Type B pancreatic cell (in vitro differentiated cells): ENCODE measurements around the gene STXBP5L. TPM values are rescaled to one million over a fixed set of nuclear protein-coding genes. Genes with fewer than 3 reads are reported as not detected.
"Not testable (repeated sequence)": the region's sequence is repeated elsewhere in the genome, so short reads cannot be mapped to it uniquely, and the experiment has no call there.

Experiments
- DNase-seq: peaks from one replicate; pipeline ENCODE4 v3.0.0; 2021; ENCODE audit warnings: mixed read lengths; ENCODE audit not compliant: unreplicated experiment; ENCODE audit errors: extremely low spot score
- H3K27ac Mint-ChIP-seq: 2 replicates; pipeline ENCODE4 v1.8.0; 2021; ENCODE audit warnings: mild to moderate bottlenecking, mixed read lengths
- H3K27me3 Mint-ChIP-seq: 2 replicates; pipeline ENCODE4 v1.8.0; 2021; ENCODE audit warnings: mixed read lengths
- H3K36me3 Mint-ChIP-seq: 2 replicates; pipeline ENCODE4 v1.8.0; 2021; ENCODE audit warnings: mixed read lengths
- H3K4me1 Mint-ChIP-seq: one replicate; pipeline ENCODE4 v1.8.0; 2021; ENCODE audit warnings: mixed read lengths; ENCODE audit not compliant: unreplicated experiment
- H3K4me3 Mint-ChIP-seq: 2 replicates; pipeline ENCODE4 v1.8.0; 2021; ENCODE audit warnings: mild to moderate bottlenecking, mixed read lengths
- H3K9me3 Mint-ChIP-seq: 2 replicates; pipeline ENCODE4 v1.8.0; 2021; ENCODE audit warnings: mixed read lengths
- CTCF ChIP-seq: fragments of 200-600 bp; sonication (generic); conservative IDR thresholded peaks from 2 replicates; pipeline ENCODE4 v1.5.0; 2021; ENCODE audit warnings: antibody characterized with exemption, mild to moderate bottlenecking
- total RNA-seq: library from RNA; stranded (reverse); gene quantifications from 2 replicates; pipeline ENCODE4 v1.2.1, GENCODE V29; 2021; ENCODE audit warnings: low replicate concordance

STXBP5L gene
- total RNA-seq, 1 donor from 2014 or later: 3.6 TPM

DNA sequence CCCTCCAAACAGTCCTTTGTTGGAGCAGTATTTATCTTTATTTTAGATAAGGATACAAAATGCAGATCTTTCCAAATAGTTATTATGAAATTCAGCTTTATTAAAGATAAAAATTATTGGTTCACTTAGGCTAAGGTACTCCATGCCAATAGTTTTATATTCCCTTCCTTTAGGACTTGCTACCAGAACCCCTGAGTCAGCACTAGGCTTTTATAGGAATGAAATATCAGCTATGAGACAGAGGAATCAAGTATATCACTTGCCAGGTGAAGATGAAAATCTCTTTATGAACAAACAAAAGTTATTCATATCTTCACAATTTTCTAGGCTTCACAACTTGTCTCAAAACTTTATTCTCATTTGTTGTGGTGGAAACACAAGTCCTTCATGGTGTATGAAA, 416.3 kb downstream of the STXBP5L start:
- Mint-ChIP-seq H3K27me3 (no peaks in the 10 kb centered on the region), H3K9me3 (no peaks in the 10 kb centered on the region), H3K4me1 (no peaks in the 10 kb centered on the region), H3K4me3 (no peak overlapping the region), H3K27ac (no peak overlapping the region), H3K36me3 (no peaks in the 10 kb centered on the region)
- no peak for TF ChIP-seq CTCF
- DNase-seq: no peak

DNA sequence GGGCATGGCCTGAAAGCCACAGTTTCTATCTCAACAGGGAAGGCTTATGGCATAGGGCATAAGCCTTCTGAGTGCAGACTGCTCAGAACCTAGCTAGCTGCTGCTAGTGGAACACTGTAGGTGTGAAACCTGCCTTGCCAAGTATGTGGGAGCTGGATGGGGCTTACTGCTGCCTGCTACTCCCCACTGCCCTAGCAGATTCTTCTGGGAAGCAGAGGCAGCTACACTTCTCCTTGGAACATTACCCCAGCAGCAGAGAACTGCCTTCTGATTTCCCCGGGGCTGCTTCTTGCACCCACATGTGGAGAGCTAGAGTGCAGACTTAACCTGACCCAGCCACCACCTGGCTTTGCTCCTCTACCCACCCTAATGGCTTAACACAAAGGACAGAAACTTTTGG, 422.1 kb downstream of the STXBP5L start:
- H3K27me3 Mint-ChIP-seq: no peaks in the 10 kb centered on the region
- H3K36me3 Mint-ChIP-seq: no peaks in the 10 kb centered on the region
- no peak for TF ChIP-seq CTCF
- no peak for DNase-seq
- no peak overlapping the region for H3K27ac Mint-ChIP-seq
- no peak overlapping the region for H3K4me3 Mint-ChIP-seq
- no peaks in the 10 kb centered on the region for H3K4me1 Mint-ChIP-seq
- no peaks in the 10 kb centered on the region for H3K9me3 Mint-ChIP-seq

DNA sequence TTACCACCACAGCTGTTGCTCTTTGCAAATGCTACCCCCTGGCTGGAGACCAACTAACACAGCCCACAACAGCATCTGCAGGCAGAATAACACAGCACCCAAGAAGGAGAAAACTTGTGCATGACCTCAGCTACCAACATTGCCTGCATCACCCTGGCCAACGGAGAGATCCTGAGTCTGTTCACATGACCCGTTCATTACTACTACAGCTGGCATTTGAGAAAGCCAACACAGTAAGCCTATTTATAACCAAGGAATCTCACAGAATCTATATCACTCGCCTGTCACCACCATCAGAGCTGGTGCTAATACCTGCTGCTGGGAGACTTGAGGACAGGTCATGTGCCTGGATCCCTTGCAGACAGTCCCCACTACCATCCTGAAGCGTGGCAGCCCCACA, 422.6 kb downstream of the STXBP5L start:
- no peak overlapping the region for H3K4me3 Mint-ChIP-seq
- no peak overlapping the region for H3K27ac Mint-ChIP-seq
- DNase-seq: no peak
- no peaks in the 10 kb centered on the region for H3K9me3 Mint-ChIP-seq
- no peaks in the 10 kb centered on the region for H3K27me3 Mint-ChIP-seq
- TF ChIP-seq CTCF: no peak
- H3K36me3 Mint-ChIP-seq: no peaks in the 10 kb centered on the region
- no peaks in the 10 kb centered on the region for H3K4me1 Mint-ChIP-seq

DNA sequence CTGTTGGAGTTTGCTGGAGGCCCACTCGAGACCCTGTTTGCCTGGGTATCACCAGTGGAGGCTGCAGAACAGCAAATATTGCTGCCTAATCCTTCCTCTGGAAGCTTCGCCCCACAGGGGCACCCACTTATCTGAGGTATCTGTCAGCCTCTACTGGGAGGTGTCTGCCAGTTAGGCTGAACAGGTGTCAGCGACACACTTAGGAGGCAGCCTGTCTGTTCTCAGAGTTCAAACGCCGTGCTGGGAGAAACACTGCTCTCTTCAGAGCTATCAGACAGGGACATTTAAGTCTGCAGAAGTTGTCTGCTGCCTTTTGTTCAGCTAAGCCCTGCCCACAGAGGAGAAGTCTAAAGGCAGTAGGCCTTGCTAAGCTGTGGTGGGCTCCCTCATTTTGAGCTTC, 448.0 kb downstream of the STXBP5L start:
- not testable (repeated sequence) for DNase-seq, H3K9me3 Mint-ChIP-seq, H3K36me3 Mint-ChIP-seq, H3K27ac Mint-ChIP-seq, H3K4me1 Mint-ChIP-seq, H3K27me3 Mint-ChIP-seq, H3K4me3 Mint-ChIP-seq

DNA sequence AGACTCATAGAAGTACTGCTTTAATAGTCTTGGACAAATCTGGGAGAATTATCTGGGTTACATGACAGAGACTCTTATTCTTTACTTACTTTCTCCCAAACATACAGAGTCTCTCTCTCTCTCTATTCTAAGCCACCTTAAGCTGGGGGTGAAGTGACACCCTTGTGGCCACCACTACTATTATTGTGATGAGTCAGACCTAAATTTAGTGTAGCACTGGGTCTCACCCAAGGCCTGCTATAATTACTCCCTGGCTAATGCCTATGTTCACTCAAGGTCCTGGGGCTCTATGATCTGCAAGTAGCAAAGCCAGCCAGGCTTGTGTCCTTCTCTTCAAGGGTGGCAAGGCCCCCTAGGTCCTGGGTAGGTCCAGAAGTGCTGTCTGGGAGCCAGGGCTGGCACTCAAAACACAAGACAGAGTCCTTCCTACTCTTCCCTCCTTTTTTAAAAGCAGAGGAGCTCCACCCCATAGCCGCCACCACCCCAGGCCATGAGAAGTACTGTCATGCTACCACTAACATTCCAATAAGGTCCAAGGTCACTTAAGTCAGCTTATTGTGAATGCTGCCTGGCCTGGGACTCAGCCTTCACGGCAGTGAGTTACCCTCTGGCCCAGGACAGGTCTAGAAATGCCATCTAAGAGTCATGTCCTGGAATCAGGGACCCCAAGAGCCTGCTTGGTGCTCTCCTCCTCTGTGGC, 454.2 kb downstream of the STXBP5L start:
- Mint-ChIP-seq H3K27ac (no peak overlapping the region), H3K9me3 (no peaks in the 10 kb centered on the region), H3K4me3 (no peak overlapping the region), H3K4me1 (no peaks in the 10 kb centered on the region), H3K36me3 (no peaks in the 10 kb centered on the region), H3K27me3 (no peaks in the 10 kb centered on the region)
- no peak for TF ChIP-seq CTCF
- no peak for DNase-seq

GRCh38 chr3:121388308-121388707, 480.3 kb downstream of the STXBP5L start:
- H3K4me1 Mint-ChIP-seq, DNase-seq, H3K9me3 Mint-ChIP-seq, H3K36me3 Mint-ChIP-seq, H3K4me3 Mint-ChIP-seq, H3K27me3 Mint-ChIP-seq, H3K27ac Mint-ChIP-seq: not testable (repeated sequence)

- H3K36me3 Mint-ChIP-seq, H3K4me1 Mint-ChIP-seq, DNase-seq, H3K4me3 Mint-ChIP-seq, H3K27me3 Mint-ChIP-seq, H3K27ac Mint-ChIP-seq: not testable (repeated sequence)
- H3K9me3 Mint-ChIP-seq: peaks cover 14% of the 10 kb centered on the region
Measured at GRCh38 chr3:121395967-121396366, 488.0 kb downstream of the STXBP5L start.

DNA sequence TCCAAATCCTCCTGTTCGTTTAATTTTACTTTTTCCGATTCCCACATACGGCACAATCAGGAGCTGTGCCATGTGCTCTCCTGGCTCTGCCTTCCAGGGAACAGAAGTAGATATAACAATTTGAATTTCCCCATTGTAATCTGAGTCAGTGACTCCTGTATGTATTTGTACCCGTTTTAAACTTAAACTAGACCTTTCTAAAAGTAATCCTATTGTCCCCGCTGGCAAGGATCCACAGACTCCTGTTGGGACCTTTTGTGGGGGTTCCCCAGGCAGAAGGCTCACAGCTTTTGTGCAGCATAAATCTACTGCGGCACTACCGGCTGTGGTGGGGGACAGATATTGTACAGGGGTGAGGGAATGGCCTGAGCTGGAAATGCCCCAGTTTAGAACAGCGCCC, 490.0 kb downstream of the STXBP5L start:
- not testable (repeated sequence) for H3K4me3 Mint-ChIP-seq, DNase-seq, H3K36me3 Mint-ChIP-seq, H3K27me3 Mint-ChIP-seq, H3K27ac Mint-ChIP-seq, H3K4me1 Mint-ChIP-seq
- H3K9me3 Mint-ChIP-seq: peaks cover 14% of the 10 kb centered on the region
